Retina (tissue), 1 donor: Measurements from ENCODE around the gene ARID5B.
"Not testable (repeated sequence)": the region's sequence is repeated elsewhere in the genome, so short reads cannot be mapped to it uniquely, and the experiment has no call there.

Experiments
- DNase-seq: peaks from one replicate; pipeline ENCODE4 v3.0.0-alpha.2; 2016

ARID5B gene

GRCh38 chr10:61965703-61966395, 64.3 kb downstream of the ARID5B start:
- DNase-seq = no peak

GRCh38 chr10:61967298-61967697, 65.8 kb downstream of the ARID5B start:
- DNase-seq = no peak

- DNase-seq = no peak
Observed at GRCh38 chr10:61970182-61971002, 68.9 kb downstream of the ARID5B start.

GRCh38 chr10:61971003-61971325, 69.5 kb downstream of the ARID5B start:
- DNase-seq = no peak

- DNase-seq = no peak
Observed at GRCh38 chr10:61973169-61973568, 71.7 kb downstream of the ARID5B start.

GRCh38 chr10:61973906-61974305, 72.4 kb downstream of the ARID5B start:
- no peak for DNase-seq

GRCh38 chr10:61974601-61975390, 73.3 kb downstream of the ARID5B start:
- no peak for DNase-seq

GRCh38 chr10:61975391-61975932, 74.0 kb downstream of the ARID5B start:
- no peak for DNase-seq

- DNase-seq = not testable (repeated sequence)
Observed at GRCh38 chr10:61976951-61977721, 75.6 kb downstream of the ARID5B start.

GRCh38 chr10:61978965-61979364, 77.5 kb downstream of the ARID5B start:
- no peak for DNase-seq

GRCh38 chr10:61981460-61981859, 80.0 kb downstream of the ARID5B start:
- no peak for DNase-seq

GRCh38 chr10:61983255-61983654, 81.8 kb downstream of the ARID5B start:
- no peak for DNase-seq

- DNase-seq = no peak
Observed at GRCh38 chr10:61984803-61985418, 83.4 kb downstream of the ARID5B start.

GRCh38 chr10:61985715-61986114, 84.2 kb downstream of the ARID5B start:
- no peak for DNase-seq

- DNase-seq = no peak
Observed at GRCh38 chr10:61986382-61986781, 84.9 kb downstream of the ARID5B start.

- no peak for DNase-seq
Observed at GRCh38 chr10:61986788-61987492, 85.4 kb downstream of the ARID5B start.

GRCh38 chr10:61987537-61987936, 86.0 kb downstream of the ARID5B start:
- no peak for DNase-seq

- no peak for DNase-seq
Observed at GRCh38 chr10:61987951-61988379, 86.5 kb downstream of the ARID5B start.

- DNase-seq = no peak
Observed at GRCh38 chr10:61989995-61990760, 88.7 kb downstream of the ARID5B start.

GRCh38 chr10:61990761-61991135, 89.2 kb downstream of the ARID5B start:
- no peak for DNase-seq

- no peak for DNase-seq
Observed at GRCh38 chr10:61991166-61991565, 89.7 kb downstream of the ARID5B start.
